D721Med (cell line): Measurements from ENCODE around the gene SLC5A2.
"Not testable (repeated sequence)": the region's sequence is repeated elsewhere in the genome, so short reads cannot be mapped to it uniquely, and the experiment has no call there.

Experiments used
- DNase-seq: peaks from one replicate; pipeline ENCODE4 v3.0.0; 2011; ENCODE audit warnings: low spot score; ENCODE audit not compliant: insufficient read length
- FAIRE-seq: peaks from 2 replicates; lab custom pipeline; 2011; peaks lifted over from hg19 to GRCh38; lab: Jason Lieb, UNC
- CTCF ChIP-seq: IDR thresholded peaks from 2 replicates; pipeline ENCODE4 v1.5.1; 2012; ENCODE audit warnings: mild to moderate bottlenecking, control low read depth; ENCODE audit not compliant: insufficient read depth; ENCODE audit errors: missing control alignments

The SLC5A2 gene

GRCh38 chr16:31535737-31536136 lies 52.8 kb downstream of the SLC5A2 start:
- FAIRE-seq, result no peak
- TF ChIP-seq CTCF, result no peak
- DNase-seq, result no peak

GRCh38 chr16:31536804-31537361 lies 54.0 kb downstream of the SLC5A2 start:
- no peak for FAIRE-seq
- TF ChIP-seq CTCF, result no peak
- DNase-seq, result no peak

- no peak for TF ChIP-seq CTCF
- DNase-seq (no peak), FAIRE-seq (no peak)
Measured at GRCh38 chr16:31537362-31538242, 54.7 kb downstream of the SLC5A2 start.

- not testable (repeated sequence) for DNase-seq, FAIRE-seq
Measured at GRCh38 chr16:31538243-31538598, 55.3 kb downstream of the SLC5A2 start.

DNA sequence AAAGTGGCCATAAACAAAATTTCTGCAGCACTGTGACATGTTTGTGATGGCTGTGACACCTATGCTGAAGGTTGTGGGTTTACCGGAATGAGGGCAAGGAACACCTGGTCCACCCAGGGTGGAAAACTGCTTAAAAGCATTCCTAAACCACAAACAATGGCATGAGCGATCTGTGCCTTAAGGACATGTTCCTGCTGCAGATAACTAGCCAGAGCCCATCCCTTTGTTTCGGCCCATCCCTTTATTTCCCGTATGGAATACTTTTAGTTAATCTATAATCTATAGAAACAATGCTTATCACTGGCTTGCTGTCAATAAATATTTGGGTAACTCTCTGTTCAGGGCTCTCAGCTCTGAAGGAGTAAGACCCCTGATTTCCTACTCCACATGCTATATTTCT lies 56.8 kb downstream of the SLC5A2 start:
- not testable (repeated sequence) for DNase-seq, FAIRE-seq
